HG02763 (cell line): ENCODE measurements around the gene IQGAP2.
"Not testable (repeated sequence)": the region's sequence is repeated elsewhere in the genome, so short reads cannot be mapped to it uniquely, and the experiment has no call there.

ENCODE experiments used
- ATAC-seq: cut with Tn5 transposase; IDR thresholded peaks from one replicate; pipeline ENCODE4 v1.9.1; 2021; ENCODE audit warnings: mild to moderate bottlenecking, moderate library complexity; ENCODE audit not compliant: unreplicated experiment

The IQGAP2 gene

DNA sequence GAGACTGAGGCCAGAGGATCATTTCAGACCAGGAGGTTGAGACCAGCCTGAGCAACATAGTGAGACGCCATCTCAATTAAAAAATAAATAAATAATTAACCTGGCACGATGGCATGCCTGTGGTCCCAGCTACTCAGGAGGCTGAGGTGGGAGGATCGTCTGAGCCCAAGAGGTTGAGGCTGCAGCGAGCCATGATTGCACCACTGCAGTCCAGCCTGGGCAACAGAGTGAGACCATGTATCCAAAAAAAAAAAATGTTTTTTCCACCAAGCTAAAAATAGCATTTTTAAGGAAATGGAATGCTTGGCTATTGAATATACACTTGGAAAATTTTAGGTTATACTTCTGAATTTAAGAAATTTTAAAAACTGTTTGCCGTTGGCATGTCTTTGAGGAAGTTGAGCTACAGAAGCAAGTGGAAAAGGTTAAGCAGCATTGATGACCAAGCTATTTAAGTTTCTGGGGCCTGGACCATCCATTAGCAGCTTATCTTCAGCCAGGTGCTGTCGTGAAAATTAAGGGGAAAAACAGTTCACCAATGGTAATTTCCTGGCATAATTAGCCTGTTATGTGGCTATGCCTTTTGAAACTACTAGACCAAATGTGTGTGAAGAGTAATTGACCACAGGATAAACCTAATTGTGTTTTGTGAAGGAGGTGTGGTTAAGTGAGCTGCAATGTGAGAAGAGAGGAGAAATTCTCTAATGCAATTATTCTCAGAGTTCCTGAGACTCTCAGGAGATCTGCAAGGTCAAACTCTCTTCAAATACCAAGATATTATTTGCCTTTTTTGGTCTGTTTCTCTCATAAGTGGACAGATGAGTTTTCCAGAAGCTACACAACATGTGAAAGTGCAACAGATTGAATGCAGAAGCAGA is 333.8 kb downstream of the IQGAP2 start:
- no peak for ATAC-seq

DNA sequence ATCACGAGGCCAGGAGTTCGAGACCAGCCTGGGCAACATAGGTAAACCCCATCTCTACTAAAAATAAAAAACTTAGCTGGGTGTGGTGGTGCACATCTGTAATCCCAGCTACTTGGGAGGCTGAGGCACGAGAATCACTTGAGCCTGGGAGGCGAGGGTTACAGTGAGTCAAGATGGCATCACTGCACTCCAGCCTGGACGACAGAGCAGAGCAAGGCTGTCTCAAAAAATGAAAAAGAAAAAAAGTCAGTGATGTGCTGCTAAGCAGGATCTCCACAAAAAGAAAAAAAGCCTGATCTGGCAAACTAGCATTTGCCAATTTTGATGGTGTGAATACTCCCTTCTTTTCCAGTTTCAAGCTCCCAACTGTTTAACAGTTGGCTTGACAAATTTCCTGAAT is 334.8 kb downstream of the IQGAP2 start:
- no peak for ATAC-seq

DNA sequence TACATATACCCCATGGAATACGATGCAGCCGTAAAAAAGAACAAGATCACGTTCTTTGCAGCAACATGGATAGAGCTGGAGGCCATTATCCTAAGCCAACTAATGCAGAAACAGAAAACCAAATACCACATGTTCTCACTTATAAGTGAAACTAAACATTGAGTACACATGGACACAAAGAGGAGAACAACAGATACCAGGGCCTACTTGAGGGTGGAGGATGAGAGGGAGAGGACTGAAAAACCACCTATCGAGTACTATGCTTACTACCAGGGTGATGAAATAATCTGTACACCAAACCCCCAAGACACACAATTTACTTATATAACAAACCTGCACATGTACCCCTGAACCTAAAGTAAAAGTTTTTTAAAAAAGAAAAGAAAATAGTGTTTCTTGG is 338.4 kb downstream of the IQGAP2 start:
- ATAC-seq, result not testable (repeated sequence)

DNA sequence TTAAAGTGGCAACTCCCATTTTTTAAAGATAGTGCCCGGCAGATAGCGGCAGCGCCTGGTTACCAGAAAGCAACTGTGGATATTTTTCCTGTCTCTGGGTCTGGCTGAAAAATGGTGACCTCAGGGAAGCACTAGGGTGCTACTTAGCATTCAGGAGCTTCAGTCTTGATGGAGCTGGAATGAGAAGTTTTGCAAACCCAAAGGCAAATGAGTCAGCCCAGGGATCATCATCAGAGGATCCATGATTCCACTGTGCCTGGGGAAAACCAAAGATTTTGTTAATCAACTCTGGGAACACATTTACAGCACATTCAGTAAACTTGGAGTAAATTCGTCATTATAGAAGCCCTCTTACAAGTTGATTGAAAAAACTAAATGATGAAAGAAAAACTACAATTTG is 339.5 kb downstream of the IQGAP2 start:
- no peak for ATAC-seq

DNA sequence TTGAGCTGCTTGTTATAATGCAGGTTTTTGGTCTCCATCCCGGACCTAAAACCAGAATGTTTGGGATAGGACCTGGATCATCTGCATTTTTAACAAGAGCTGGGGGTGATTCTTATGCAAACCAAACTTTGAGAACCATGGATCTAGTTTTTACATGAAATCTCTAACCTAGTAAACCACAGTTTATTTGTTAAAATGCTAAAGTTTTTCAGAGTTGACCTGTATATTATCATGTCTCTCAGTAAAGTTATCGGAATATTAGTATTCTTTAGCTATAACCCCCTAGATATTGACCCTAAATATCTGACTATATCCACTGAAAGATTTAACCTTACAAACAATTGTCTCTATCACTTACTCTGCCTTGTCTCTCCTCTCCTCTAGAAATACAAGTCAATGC is 341.5 kb downstream of the IQGAP2 start:
- ATAC-seq, result no peak

DNA sequence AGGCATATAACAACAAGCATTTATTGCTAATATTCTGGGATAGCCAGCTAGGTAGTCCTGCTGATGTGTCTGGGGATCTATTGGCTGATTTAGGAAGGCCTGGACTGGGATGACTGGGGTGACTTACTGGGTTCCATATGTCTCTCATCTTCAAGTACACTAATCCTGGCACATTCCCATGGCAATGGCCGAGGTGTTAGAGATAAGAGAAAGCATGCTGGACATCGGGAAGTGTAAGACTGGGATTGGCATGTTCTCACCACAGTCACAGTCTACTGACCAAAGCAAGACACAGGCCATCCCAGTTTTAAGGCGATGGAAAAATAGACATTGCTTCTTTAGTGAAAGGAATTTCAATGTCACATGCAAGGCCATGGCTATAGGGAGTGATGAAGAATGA is 342.6 kb downstream of the IQGAP2 start:
- no peak for ATAC-seq

DNA sequence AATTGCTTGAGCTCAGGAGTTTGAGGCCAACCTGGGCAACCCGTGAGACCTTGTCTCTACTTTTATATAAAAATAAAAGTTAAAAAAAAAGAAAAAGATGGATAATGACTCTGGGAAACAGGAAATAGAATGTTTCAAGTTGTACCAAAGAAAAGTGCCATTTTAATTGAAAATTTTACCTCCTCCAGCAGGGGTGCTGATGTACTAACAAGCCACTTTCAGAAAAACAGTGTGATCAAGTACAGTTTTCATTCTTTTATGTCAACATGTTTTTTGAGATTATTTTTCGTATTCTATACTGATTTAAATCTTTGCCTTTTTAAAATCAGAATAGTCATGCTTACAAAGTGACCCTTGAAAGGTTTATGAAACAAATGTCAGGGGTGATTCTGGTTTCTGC is 343.6 kb downstream of the IQGAP2 start:
- no peak for ATAC-seq

DNA sequence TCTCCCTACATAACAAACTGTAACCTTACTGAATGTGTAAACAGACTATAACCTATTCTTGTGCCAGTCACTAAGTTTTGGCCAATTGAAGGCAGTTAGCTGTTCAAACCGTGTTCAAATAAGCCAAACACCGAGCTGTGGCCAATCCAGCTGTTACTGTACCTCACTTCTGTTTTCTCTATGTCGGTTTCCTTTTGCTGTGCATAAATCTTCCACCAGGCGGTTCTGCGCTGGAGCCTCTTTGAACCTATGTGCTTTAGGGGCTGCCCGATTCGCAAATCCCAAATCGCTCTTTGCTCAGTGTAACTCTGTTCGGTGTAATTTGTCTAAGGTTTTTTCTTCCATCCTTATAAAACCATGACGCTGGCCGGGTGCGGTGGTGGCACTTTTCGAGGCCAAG is 344.6 kb downstream of the IQGAP2 start:
- no peak for ATAC-seq

DNA sequence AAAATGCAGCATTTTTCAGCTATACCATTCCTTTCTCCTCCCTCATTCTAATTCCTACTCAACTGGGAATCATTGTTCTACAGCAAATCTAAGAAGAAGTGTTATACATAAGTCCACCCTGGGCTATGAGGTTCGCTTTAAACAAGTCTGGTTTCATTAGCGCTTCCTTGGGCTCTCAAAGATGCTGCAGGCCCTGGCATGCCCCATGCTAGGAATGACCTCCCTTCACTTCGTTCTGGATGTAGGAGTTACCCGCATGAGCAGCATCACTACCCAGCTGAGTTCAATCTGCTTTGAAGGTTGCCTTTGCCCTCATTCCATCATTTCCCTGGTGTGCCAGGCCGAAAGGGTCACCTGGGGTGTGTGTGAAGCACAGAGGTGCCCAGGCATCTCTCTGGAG is 348.2 kb downstream of the IQGAP2 start:
- no peak for ATAC-seq

DNA sequence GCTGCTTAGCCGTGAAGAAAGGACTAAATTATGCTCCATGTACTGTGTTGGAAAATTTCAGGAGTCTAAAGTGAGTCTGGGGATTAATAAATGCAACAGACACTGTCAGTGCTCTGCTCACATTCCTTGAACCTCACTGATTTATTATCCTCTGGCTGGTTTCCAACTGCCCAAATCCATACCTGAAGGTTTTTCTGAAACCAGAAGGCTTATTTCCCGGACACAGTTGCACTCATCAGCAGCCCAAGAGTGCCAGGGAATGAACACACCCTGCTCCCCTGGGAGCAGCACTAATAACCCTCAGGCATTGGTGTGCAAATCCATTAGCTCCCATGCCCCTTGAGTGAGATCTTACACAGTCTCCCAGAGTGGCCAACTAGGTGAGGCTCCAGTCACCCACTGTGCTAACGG is 351.6 kb downstream of the IQGAP2 start:
- no peak for ATAC-seq

DNA sequence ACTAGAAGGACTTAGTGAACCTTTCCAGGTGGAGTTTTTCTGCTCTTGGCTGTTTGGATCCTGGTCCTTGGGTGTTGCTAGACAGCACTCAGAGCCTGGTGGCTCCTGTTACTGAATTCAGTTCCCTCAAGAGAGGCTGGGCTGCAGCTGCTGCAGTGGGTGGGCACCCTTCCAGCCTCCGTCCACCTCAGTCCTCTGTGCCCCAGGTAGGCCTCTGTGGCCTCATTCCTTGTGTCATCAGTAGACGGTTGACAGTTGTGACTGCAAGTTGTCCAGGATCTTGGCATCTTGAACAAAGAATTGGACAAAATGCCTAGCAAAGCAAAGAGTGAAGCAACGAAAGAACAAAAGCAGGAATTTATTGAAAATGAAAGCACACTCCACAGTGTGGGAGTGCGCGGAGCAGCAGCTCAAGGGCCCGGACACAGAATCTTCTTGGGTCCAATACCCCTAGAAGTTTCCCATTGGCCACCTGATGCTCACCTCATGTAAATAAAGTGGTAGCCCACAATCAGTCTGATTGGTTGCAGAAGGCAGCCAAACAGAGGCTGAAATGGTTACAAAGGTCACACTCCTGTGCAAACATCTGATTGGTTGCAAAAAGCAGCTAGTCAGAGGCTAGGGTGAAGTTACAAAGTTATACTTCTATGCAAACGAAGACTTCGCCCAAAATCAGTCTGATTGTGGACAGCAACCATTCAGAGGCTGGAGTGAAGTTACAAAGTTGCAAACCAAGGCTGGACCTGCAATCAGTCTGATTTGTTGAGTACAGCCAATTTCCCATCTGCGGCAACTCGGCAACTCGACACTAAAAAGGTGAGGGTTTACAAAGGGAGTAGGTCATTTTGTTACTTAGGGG is 352.9 kb downstream of the IQGAP2 start:
- no peak for ATAC-seq

DNA sequence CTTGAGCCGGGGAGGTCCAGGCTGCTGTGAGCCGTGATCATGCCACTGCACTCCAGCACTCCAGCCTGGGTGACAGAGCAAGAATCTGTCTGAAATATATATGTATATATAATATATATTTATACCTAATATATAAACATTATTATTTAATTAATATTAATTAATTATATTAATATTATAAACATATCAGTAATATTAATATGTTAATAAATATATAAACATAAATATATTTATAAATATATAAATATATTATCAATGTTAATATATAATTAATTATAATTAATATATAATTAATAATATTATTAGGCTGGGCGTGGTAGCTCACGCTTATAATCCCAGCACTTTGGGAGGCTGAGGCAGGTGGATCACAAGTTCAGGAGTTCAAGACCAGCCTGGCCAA is 354.0 kb downstream of the IQGAP2 start:
- no peak for ATAC-seq
